C4-2B (cell line): Measurements from ENCODE around the gene TMIGD1.

Experiments used
- ZFX ChIP-seq: fragments of 450-650 bp; IDR thresholded peaks from 2 replicates; pipeline ENCODE4 v1.6.1; 2017
- TF ChIP-seq, protein P1 (sequence below): fragments of 450-650 bp; conservative IDR thresholded peaks from 2 replicates; pipeline ENCODE4 v1.5.1; 2017; ENCODE audit warnings: mild to moderate bottlenecking

DNA sequence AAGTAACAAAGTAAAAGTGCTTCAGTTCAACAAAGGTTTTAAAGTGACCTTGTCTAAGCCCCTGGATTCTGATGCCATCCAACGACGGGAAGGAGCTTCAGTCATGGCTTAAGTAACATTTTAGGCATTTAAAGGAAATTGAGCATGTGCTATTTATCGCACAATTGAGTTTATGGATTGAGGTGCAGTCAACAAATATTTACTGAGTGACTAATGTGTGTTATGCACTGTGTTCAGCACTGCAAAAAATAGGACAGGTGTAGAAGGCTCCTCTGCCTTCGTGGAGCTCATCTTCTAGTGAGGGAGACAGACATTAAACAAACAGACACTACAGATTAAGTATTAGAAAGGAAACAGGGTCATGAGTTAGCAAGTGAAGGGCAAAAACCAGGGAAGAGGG is 12.5 kb downstream of the TMIGD1 start:
- TF ChIP-seq, protein P1, sequence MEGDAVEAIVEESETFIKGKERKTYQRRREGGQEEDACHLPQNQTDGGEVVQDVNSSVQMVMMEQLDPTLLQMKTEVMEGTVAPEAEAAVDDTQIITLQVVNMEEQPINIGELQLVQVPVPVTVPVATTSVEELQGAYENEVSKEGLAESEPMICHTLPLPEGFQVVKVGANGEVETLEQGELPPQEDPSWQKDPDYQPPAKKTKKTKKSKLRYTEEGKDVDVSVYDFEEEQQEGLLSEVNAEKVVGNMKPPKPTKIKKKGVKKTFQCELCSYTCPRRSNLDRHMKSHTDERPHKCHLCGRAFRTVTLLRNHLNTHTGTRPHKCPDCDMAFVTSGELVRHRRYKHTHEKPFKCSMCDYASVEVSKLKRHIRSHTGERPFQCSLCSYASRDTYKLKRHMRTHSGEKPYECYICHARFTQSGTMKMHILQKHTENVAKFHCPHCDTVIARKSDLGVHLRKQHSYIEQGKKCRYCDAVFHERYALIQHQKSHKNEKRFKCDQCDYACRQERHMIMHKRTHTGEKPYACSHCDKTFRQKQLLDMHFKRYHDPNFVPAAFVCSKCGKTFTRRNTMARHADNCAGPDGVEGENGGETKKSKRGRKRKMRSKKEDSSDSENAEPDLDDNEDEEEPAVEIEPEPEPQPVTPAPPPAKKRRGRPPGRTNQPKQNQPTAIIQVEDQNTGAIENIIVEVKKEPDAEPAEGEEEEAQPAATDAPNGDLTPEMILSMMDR = no peak
- TF ChIP-seq ZFX = no peak
